Raji (cell line): Measurements from ENCODE around the gene CXXC1.

Experiments used
- POLR2A ChIP-seq: IDR thresholded peaks from 2 replicates; pipeline ENCODE4 v1.6.1; 2011; ENCODE audit warnings: low read depth, low read length, control low read depth; ENCODE audit not compliant: insufficient read depth

The CXXC1 gene

DNA sequence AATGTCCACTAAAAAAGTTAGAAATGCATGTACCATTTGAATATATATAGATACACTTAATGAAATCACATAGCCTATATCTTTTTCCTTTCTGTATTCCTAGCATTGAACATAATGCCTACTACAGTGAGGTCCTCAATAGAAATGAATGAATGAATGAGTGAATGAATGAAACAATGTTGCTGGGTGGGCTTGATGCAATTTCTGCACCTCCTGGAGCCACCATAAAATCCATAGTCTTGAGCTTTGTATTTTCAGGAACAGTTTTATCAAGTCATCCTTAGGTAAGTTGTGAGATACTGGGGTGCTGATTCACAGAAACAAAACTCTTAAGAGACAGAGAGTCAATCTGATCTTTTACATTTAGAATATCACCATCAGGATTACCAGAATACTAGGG, 24.5 kb downstream of the CXXC1 start:
- no peak for TF ChIP-seq POLR2A

DNA sequence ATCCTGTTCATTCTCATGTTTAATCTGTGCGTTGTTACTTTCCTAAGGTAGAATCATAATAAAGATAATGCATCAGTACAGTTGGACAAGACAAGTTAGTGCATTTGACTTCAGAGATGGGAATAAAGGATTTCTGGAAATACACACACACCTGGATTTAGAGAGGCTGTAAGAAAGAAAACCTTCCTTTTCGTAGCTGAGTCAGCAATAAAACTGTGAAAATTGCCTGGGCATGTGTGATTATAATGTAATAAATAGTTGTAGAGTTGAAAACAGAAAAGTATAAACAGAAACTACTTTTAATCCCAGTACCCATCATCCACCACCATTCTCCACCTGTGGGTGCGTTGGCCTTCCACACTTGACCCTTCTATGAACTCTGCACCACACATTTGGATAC, 36.6 kb downstream of the CXXC1 start:
- TF ChIP-seq POLR2A: no peak

DNA sequence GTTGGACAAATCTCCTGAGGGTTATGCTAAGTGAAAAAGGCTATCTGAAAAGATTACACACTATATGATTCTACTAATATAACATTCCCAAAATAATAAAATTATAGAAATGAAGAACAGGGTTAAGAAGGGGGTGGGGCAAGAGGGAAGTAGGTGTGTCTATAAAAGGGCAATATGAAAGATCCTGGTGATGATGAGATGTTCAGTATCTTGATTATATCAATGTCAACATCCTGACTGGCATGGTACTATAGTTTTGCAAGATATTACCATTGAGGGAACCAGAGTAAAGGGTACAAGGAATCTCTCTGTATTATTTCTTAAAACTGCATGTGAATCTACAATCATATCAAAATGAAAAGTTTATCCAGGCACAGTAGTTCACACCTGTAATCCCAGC, 37.9 kb downstream of the CXXC1 start:
- no peak for TF ChIP-seq POLR2A

DNA sequence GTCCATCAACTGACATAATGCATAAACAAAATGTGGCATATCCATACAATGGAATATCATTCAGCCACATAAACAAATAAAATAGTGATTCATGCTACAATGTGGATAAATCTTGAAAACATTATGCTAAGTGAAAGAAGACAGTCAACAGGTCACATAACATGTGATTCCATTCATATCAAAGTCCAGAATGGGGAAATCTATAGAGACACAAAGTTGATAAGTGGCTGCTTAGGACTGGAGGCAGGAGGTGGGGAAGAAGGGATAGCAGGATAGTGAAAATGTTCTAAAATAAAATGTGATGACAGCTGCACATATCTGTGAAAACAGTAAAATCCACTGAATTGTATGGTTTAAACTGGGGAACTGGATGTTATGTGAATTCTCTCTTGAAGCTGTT, 39.9 kb downstream of the CXXC1 start:
- TF ChIP-seq POLR2A: no peak

DNA sequence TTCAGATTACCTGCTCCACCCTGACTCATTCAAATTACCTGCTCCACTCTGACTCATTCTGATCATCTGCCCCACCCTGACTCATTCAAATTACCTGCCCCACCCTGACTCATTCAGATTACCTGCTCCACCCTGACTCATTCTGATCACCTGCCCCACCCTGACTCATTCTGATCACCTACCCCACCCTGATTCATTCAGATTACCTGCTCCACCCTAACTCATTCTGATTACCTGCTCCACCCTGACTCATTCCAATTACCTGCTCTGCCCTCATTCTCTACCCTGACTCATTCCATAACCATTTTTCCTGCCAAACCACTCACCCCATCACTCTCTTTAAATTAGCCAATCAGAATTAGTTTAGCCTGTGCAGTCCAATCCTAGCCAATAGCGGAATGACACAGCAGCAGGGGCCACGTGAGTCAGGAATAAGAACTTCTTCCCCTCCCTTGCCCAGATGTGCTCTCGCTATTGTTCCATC, 47.4 kb downstream of the CXXC1 start:
- TF ChIP-seq POLR2A: no peak

DNA sequence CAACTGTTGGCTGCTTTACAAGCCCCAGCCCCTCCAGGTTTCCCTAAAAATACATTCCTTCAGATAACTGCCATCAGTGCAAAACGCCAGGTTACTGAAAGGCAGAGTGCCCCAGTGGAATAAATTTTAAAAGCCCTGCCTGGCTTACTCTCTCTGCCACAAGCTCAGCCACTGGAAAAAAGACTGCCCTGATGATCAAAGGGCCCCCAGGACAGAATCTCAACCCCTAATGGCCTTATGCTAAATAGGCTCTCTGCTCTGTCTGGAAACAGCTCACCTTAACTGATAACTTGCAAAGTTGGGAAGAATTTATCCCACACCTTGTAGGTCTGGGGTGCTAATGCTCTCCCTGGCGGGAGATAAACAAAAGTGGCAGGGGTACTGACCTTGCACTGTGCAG, 55.1 kb downstream of the CXXC1 start:
- TF ChIP-seq POLR2A: no peak
